ENCODE data around the gene ZNF462. TPM values are rescaled to one million over a fixed set of nuclear protein-coding genes. Genes with fewer than 3 reads are reported as not detected.

ZNF462 gene
- total and polyA plus RNA-seq, 9 donors: 5.8 to 87.6 (median 51.2) TPM

- TF ChIP-seq POLR2A (IDR thresholded peaks at IDR 0.05) (no peak), CTCF (IDR thresholded peaks at IDR 0.05) (no peak), EP300 (IDR thresholded peaks at IDR 0.05) (no peak)
- Histone ChIP-seq H3K4me3 (no peak overlapping the region), H3K4me1 (ENCODE audit: insufficient read depth) (no peaks in the 10 kb centered on the region), H3K27me3 (no peaks in the 10 kb centered on the region), H3K27ac (no peak overlapping the region), H3K9me3 (no peaks in the 10 kb centered on the region), H3K36me3 (no peaks in the 10 kb centered on the region)
- 74 to 77% (median 75%) methylated on average over 3 of the region's 3 CpGs for WGBS, 3 donors
- intact Hi-C loops (cut with DNase I): no loop called here
- DNase-seq: no peak
These were observed 137.3 kb downstream of the ZNF462 start for GRCh38 chr9:107000218-107000617.

GRCh38 chr9:107005201-107005600 is 142.2 kb downstream of the ZNF462 start:
- intact Hi-C loops (cut with DNase I): no loop called here
- no peaks in the 10 kb centered on the region for H3K9me3 ChIP-seq
- no peaks in the 10 kb centered on the region for H3K4me1 ChIP-seq (ENCODE audit: insufficient read depth)
- DNase-seq: no peak
- no peaks in the 10 kb centered on the region for H3K27me3 ChIP-seq
- no peak overlapping the region for H3K4me3 ChIP-seq
- no peaks in the 10 kb centered on the region for H3K36me3 ChIP-seq
- TF ChIP-seq POLR2A (IDR thresholded peaks at IDR 0.05) (no peak), EP300 (IDR thresholded peaks at IDR 0.05) (no peak), CTCF (IDR thresholded peaks at IDR 0.05) (no peak)
- no peak overlapping the region for H3K27ac ChIP-seq
- WGBS, 3 donors: 94 to 97% (median 96%) methylated on average over 3 of the region's 3 CpGs

- WGBS, 3 donors: 91 to 92% (median 91%) methylated on average over 6 of the region's 6 CpGs
- Histone ChIP-seq H3K4me3 (no peak overlapping the region), H3K9me3 (peaks cover 0 to 5% of the 10 kb centered on the region in 2 donors), H3K36me3 (no peaks in the 10 kb centered on the region), H3K27ac (no peak overlapping the region), H3K4me1 (ENCODE audit: insufficient read depth) (no peaks in the 10 kb centered on the region), H3K27me3 (no peaks in the 10 kb centered on the region)
- intact Hi-C loops (cut with DNase I): no loop called here
- no peak for DNase-seq
- no peak for TF ChIP-seq POLR2A (IDR thresholded peaks at IDR 0.05)
- no peak for TF ChIP-seq CTCF (IDR thresholded peaks at IDR 0.05)
- TF ChIP-seq EP300 (IDR thresholded peaks at IDR 0.05): no peak
These were observed 144.4 kb downstream of the ZNF462 start for GRCh38 chr9:107007402-107007801.

GRCh38 chr9:107008011-107008410 is 145.0 kb downstream of the ZNF462 start:
- Histone ChIP-seq H3K27ac (no peak overlapping the region), H3K9me3 (peaks cover 0 to 5% of the 10 kb centered on the region in 2 donors), H3K4me3 (no peak overlapping the region), H3K4me1 (ENCODE audit: insufficient read depth) (no peaks in the 10 kb centered on the region), H3K27me3 (no peaks in the 10 kb centered on the region), H3K36me3 (no peaks in the 10 kb centered on the region)
- no peak for DNase-seq
- intact Hi-C loops (cut with DNase I): no loop called here
- WGBS, 3 donors: 97 to 98% (median 97%) methylated on average over 3 of the region's 3 CpGs
- no peak for TF ChIP-seq POLR2A (IDR thresholded peaks at IDR 0.05)
- no peak for TF ChIP-seq EP300 (IDR thresholded peaks at IDR 0.05)
- no peak for TF ChIP-seq CTCF (IDR thresholded peaks at IDR 0.05)
